ENCODE measurements around the gene CLDN11.

Gene CLDN11

GRCh38 chr3:170428095-170428494 lies 9.4 kb downstream of the CLDN11 start:
- no peak for DNase-seq

- DNase-seq, result no peak
These were observed 10.4 kb downstream of the CLDN11 start for GRCh38 chr3:170429050-170429449.

GRCh38 chr3:170431054-170431453 lies 12.4 kb downstream of the CLDN11 start:
- no peak for DNase-seq

- DNase-seq, result no peak
These were observed 13.7 kb downstream of the CLDN11 start for GRCh38 chr3:170432416-170432815.

- no peak for DNase-seq
These were observed 18.0 kb downstream of the CLDN11 start for GRCh38 chr3:170436697-170437096.

GRCh38 chr3:170437176-170437575 lies 18.5 kb downstream of the CLDN11 start:
- no peak for DNase-seq

GRCh38 chr3:170437696-170438407 lies 19.2 kb downstream of the CLDN11 start:
- no peak for DNase-seq

GRCh38 chr3:170438836-170439235 lies 20.2 kb downstream of the CLDN11 start:
- no peak for DNase-seq

GRCh38 chr3:170440344-170440743 lies 21.7 kb downstream of the CLDN11 start:
- DNase-seq, result no peak

- no peak for DNase-seq
These were observed 22.7 kb downstream of the CLDN11 start for GRCh38 chr3:170441412-170441811.

- no peak for DNase-seq
These were observed 24.3 kb downstream of the CLDN11 start for GRCh38 chr3:170442947-170443346.

- no peak for DNase-seq
These were observed 24.8 kb downstream of the CLDN11 start for GRCh38 chr3:170443457-170443856.

GRCh38 chr3:170448584-170448983 lies 29.9 kb downstream of the CLDN11 start:
- no peak for DNase-seq

GRCh38 chr3:170450039-170450438 lies 31.4 kb downstream of the CLDN11 start:
- DNase-seq, result no peak

GRCh38 chr3:170454509-170454908 lies 35.8 kb downstream of the CLDN11 start:
- DNase-seq, result no peak

- no peak for DNase-seq
These were observed 39.6 kb downstream of the CLDN11 start for GRCh38 chr3:170458285-170458684.

GRCh38 chr3:170463011-170463410 lies 44.3 kb downstream of the CLDN11 start:
- no peak for DNase-seq

GRCh38 chr3:170465955-170466354 lies 47.3 kb downstream of the CLDN11 start:
- DNase-seq, result no peak

GRCh38 chr3:170467007-170467406 lies 48.3 kb downstream of the CLDN11 start:
- DNase-seq, result peak; percentile 70

- peak; percentile 64 for DNase-seq
These were observed 49.0 kb downstream of the CLDN11 start for GRCh38 chr3:170467571-170468147.

GRCh38 chr3:170469151-170470062 lies 50.7 kb downstream of the CLDN11 start:
- DNase-seq, result no peak

GRCh38 chr3:170470063-170471016 lies 51.7 kb downstream of the CLDN11 start:
- peak; percentile 68 for DNase-seq

- peak; percentile 16 for DNase-seq
These were observed 52.5 kb downstream of the CLDN11 start for GRCh38 chr3:170471149-170471548.

Measured in NCI-H345 (cell line).